Erythroblast (primary cell): ENCODE results near the gene FMO1.

ENCODE experiments used
- DNase-seq, 2 experiments: peaks; one replicate each; lab custom pipeline; 2025; lab: John Stamatoyannopoulos, UW
- GATA1 ChIP-seq: IDR thresholded peaks from 2 replicates; pipeline ENCODE4 v1.6.1; 2011; ENCODE audit warnings: low read depth, mild to moderate bottlenecking, control low read depth, low read length, moderate library complexity
- POLR2A ChIP-seq: IDR thresholded peaks from 2 replicates; pipeline ENCODE4 v1.6.1; 2011; ENCODE audit warnings: mild to moderate bottlenecking, low read length

FMO1 gene, protein sequence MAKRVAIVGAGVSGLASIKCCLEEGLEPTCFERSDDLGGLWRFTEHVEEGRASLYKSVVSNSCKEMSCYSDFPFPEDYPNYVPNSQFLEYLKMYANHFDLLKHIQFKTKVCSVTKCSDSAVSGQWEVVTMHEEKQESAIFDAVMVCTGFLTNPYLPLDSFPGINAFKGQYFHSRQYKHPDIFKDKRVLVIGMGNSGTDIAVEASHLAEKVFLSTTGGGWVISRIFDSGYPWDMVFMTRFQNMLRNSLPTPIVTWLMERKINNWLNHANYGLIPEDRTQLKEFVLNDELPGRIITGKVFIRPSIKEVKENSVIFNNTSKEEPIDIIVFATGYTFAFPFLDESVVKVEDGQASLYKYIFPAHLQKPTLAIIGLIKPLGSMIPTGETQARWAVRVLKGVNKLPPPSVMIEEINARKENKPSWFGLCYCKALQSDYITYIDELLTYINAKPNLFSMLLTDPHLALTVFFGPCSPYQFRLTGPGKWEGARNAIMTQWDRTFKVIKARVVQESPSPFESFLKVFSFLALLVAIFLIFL

GRCh38 chr1:171248302-171248701 is at the start of gene FMO1:
FMO1 (plus strand) TSS chr1:171248494; CDS start chr1:171258088, 9,594 bp downstream.
- no peak for TF ChIP-seq GATA1
- no peak for TF ChIP-seq POLR2A
- DNase-seq: no peak

DNA sequence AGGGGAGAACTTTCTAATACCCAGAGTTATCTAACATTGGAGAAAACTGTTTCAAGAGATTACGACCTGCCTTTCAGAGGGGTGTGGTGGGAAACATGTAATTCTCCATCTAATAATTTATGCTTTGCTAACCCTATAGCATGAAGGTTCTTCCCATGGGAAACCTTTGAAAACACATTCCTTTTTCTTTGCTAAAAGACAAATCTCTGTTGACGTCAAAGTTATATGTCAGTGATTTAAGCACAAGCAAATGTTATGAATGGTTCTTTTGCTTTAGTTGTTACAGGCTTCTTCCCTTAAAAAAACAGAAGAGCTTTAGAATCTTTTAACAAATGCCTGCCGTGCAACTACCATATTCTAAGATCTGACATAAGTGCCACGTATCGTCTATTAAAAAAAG is 44.0 kb upstream of the FMO1 start:
- DNase-seq: no peak
- no peak for TF ChIP-seq GATA1
- no peak for TF ChIP-seq POLR2A

DNA sequence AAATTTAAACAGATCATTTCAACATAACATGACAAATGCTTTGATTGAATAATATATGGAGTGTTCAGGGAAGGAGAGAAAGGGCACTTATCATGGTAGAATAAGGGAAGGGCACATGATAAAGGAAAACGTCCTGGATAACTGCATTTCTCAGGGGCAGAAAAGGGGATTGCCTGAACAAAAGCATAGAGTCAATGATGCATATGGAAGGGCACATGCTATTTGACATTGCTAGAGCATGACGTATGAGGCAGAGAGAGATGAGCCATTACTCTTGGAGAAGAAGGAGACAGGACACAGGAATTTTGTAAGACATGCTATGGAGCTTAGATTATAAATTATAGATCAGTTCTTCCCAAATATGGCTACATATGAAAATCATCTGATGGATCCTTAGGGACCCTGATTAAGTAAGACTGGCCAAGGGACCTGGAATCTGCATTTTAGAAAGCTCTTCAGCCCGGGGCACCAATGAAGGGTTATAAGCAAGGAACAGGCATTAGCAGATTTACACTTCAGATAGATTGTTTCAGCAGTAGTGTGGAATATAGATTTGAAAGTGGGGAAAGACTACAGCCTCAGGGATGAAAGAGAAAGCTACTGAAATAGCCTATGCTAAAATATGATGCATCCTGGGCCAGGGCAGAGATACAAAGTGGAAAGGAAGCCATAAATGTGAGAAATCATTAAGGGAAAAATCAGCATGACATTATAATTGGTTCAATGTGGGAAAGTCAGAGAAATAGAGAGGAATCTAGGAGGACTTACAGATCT is 41.9 kb upstream of the FMO1 start:
- no peak for TF ChIP-seq POLR2A
- TF ChIP-seq GATA1: no peak
- DNase-seq: no peak

DNA sequence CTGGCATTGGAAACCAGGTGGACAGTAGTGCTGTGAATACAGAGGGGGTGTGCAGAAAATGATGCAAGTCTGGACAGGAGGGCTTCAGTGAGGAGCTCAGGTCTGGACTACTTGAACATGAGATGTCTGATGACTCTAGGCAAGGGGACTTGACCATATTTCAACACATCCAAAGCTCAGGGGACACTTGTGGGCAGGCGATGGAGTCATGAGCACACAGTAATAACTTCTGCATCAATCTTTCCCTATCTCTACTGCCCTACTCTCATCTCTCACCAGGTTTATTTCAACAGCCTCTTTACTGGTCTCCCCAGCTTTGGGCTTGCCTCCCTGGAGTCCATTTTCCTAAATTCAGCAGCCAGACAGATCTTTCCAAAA is 41.3 kb upstream of the FMO1 start:
- no peak for DNase-seq
- TF ChIP-seq GATA1: no peak

DNA sequence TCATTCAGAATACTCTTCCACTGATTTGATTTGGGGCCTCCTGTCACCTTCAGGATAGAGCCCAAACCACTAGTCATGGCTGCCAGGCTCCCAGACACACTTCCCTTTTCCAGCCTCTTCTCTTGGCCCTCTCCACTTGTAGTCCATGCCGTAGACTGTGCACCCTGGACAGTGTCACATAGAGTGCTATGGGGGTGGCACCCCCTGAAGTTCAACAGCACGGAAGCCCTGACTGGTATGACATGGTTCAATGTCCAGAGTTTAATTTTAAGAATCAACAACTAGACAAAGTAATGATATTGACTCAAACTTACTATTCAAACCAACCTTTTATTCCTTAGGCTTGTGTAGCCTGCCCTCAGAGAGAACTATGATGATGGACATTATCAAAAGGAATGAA is 40.9 kb upstream of the FMO1 start:
- no peak for TF ChIP-seq GATA1
- no peak for TF ChIP-seq POLR2A
- no peak for DNase-seq

DNA sequence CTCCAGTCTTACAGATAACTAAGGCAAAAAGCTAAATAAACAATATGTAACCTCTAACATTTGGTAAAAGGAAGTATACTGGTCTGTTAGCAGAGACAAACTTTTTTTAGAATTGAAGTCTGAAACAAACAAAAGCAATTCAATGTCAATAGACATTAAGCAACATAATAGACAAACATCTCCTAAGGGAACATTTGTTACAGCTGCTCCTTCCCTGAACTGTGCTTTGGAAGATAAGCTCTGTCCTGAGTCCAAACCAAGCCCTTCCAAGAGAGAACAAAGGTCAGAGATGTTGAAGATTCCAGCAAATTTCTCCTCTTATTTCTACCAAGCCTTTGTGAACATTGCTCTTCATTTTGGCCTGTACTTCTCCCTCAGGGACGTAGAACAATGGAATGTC is 37.9 kb upstream of the FMO1 start:
- no peak for DNase-seq

DNA sequence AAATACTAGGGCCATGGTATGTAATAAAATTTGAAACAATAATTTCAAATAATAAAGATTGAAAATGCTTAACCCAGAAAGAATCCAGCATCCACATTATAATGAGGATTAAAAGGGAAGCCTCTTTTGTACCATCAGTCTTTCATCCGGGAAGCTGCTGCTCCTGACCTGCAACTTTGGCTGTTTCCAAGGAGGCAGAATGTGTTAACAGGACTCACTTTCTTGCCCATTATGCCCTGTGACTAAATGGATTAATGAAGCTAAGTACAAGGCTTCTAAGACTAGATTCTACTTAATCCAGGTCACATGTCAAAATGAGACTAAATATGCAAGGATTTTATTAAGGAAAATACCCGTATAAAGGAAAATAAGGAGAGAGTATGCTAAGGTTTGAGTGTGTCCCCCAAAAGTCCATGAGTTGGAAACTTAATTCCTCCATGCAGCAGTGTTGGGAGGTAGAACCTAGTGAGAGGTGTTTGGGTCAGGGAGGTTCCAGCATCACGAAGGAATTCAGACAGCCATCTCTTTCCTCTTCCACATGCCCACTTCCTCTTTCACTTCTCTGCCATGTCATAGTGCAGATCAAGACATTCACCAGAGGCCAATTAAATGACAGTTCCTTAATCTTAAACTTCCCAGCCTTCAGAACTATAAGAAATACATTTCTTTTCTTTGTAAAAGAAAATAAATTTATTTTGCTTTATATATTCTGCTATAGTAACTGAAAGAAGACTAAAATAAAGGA is 35.5 kb upstream of the FMO1 start:
- DNase-seq: no peak
- TF ChIP-seq POLR2A (no peak), GATA1 (no peak)

More for the DNA sequence above, 37.9 kb upstream of the FMO1 start:
- no peak for TF ChIP-seq POLR2A
- no peak for TF ChIP-seq GATA1

DNA sequence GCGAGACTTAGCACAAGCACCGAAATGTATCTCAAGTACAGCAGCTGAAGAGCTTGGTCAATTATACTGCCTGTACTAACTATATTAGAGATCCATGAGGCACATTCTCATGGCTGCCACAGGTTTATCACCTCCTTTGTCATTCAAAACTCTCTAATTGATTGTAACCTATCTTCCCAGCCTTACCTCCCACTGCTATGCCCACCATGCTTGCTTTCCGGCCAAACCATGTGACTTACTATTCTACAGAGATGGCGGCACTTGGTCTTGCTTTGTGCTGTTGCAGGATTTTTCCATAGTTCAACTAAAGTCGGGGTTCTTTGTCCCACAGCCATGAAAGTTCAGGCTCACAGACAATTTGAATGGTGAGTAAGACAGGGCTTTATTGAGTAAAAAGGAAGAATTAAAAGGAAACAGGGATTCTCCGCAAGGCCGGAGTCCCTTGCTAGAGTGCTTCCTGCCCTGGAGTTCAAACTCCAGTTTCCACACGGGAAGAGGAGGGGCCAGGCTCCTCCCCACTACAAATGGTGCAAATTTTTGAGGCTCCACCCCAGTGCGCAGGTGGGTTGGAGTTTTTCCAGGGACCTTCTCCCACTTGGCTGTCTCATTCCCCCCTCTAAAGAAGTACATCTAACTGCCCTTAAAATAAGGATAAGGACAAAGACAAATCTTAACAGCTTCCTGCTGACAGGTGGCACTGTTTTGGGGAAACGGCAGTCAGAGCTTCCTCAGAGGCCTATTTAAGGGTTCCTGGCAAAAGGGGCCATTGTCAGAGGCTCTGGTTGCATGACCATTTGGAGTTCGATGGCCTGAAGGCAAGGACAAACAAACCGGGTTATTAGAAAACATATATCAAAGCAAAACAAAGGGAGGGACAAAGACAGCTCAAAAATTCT is 34.5 kb upstream of the FMO1 start:
- TF ChIP-seq POLR2A (no peak), GATA1 (no peak)
- DNase-seq: no peak

DNA sequence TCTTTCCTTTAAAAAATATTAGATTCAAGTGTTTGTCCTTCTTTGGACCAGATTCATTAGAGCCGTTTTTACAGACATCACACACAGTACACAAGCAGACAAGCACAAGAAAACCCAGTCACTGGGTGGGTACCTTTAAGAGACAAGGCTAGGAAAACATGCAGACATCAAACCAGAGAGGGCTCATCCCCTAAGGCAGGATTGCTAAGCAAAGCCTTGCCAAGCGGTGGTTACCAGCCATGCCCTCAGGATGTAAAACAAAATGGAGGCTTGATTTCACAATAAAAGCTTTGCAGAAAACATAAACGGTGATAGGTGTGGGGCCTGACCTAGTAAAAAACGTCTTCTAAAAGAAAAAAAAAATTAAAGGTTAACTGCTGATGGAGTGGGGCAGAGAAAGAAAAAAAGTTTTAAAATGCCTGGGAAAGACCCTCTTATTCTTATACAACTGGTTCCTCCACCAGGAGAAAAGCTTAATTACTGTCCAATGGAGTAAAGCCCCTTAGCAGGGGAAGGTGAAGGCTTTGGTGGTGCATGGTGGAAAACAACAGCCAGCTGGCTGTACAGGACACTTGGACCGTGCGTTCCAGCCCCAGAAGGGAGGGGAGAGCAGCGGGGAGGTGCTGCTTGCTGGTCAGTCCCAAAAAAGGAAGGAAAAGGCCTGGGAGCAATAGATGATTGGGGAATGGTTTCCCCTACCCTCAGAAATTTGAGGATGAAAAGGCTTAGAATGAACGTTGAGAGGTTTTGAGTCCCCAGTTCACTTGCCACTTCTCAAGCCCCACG is 30.4 kb upstream of the FMO1 start:
- TF ChIP-seq GATA1 (no peak), POLR2A (no peak)
- DNase-seq: no peak

- DNase-seq: no peak
- no peak for TF ChIP-seq GATA1
- no peak for TF ChIP-seq POLR2A
Observed at GRCh38 chr1:171218661-171219060, 29.6 kb upstream of the FMO1 start.

- no peak for TF ChIP-seq GATA1
- TF ChIP-seq POLR2A: no peak
- DNase-seq: no peak
Observed at GRCh38 chr1:171219346-171220080, 28.8 kb upstream of the FMO1 start.

DNA sequence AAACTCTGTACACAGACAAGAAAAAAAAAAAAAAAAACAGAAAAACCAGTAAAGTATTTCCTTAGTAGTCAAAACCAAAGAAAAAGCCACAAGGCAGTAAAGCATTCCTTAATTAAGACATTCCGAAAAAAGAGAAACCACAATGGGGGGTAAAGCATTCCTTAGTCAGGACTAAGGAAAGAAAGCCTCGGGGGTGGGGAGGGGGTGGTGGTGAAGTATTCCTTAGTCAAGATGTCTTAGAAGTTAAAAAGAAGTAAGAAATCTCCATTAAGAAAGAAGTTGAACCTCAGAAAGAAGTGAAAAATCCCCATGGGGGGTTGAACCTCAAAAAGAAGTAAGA is 28.2 kb upstream of the FMO1 start:
- TF ChIP-seq GATA1 (no peak), POLR2A (no peak)
- no peak for DNase-seq
